Osteoblast (primary cell): Measurements from ENCODE around the gene TNFRSF12A. TPM values are rescaled to one million over a fixed set of nuclear protein-coding genes. Genes with fewer than 3 reads are reported as not detected.

Experiments
- DNase-seq: peaks from one replicate; pipeline ENCODE4 v3.0.0; 2011; ENCODE audit warnings: low spot score, mixed read lengths; ENCODE audit not compliant: insufficient read length; ENCODE audit errors: missing footprints
- H2AFZ ChIP-seq: 2 replicates; pipeline ENCODE4 v1.6.0; 2011; ENCODE audit warnings: mild to moderate bottlenecking, low read length
- H3K27ac ChIP-seq: 2 replicates; pipeline ENCODE4 v1.5.1; 2011; ENCODE audit warnings: mild to moderate bottlenecking, low read depth, low read length, moderate library complexity
- H3K27me3 ChIP-seq: 2 replicates; pipeline ENCODE4 v1.6.0; 2012; ENCODE audit warnings: mild to moderate bottlenecking, control low read depth, inconsistent platforms, low read length, moderate library complexity; ENCODE audit not compliant: insufficient read depth
- H3K36me3 ChIP-seq: 2 replicates; pipeline ENCODE4 v1.5.1; 2011; ENCODE audit warnings: mild to moderate bottlenecking, low read length, control low read depth, moderate library complexity; ENCODE audit not compliant: insufficient read depth
- H3K4me1 ChIP-seq: 2 replicates; pipeline ENCODE4 v1.5.1; 2011; ENCODE audit warnings: mild to moderate bottlenecking, low read length, control low read depth, moderate library complexity; ENCODE audit not compliant: insufficient read depth
- H3K4me2 ChIP-seq: 2 replicates; pipeline ENCODE4 v1.6.0; 2011; ENCODE audit warnings: mild to moderate bottlenecking, low read length; ENCODE audit not compliant: insufficient read depth
- H3K4me3 ChIP-seq: fragments of 200-600 bp; sonication (generic); 3 replicates; pipeline ENCODE4 v1.5.1; 2012; ENCODE audit warnings: mild to moderate bottlenecking, low read length, inconsistent platforms; ENCODE audit not compliant: insufficient read depth
- H3K79me2 ChIP-seq: 2 replicates; pipeline ENCODE4 v1.6.0; 2012; ENCODE audit warnings: mild to moderate bottlenecking, low read length, control low read depth, inconsistent platforms; ENCODE audit not compliant: insufficient read depth
- H3K9me3 ChIP-seq: 2 replicates; pipeline ENCODE4 v1.5.1; 2011; ENCODE audit warnings: low read depth, low read length, control low read depth
- H4K20me1 ChIP-seq: 2 replicates; pipeline ENCODE4 v1.6.0; 2012; ENCODE audit warnings: mild to moderate bottlenecking, low read length, control low read depth; ENCODE audit not compliant: insufficient read depth
- total RNA-seq: library from RNA; depleted of rRNA; stranded (reverse); fragments of >200 nt; gene quantifications from 2 replicates; pipeline ENCODE4 v1.2.3, GENCODE V29; 2012
- TF ChIP-seq, protein P1 (sequence below): IDR thresholded peaks from 2 replicates; pipeline ENCODE4 v1.5.1; 2011; ENCODE audit warnings: mild to moderate bottlenecking, low read depth, low read length, moderate library complexity; ENCODE audit errors: extremely low read depth

TNFRSF12A gene
- total RNA-seq, 1 donor: 143 TPM

DNA sequence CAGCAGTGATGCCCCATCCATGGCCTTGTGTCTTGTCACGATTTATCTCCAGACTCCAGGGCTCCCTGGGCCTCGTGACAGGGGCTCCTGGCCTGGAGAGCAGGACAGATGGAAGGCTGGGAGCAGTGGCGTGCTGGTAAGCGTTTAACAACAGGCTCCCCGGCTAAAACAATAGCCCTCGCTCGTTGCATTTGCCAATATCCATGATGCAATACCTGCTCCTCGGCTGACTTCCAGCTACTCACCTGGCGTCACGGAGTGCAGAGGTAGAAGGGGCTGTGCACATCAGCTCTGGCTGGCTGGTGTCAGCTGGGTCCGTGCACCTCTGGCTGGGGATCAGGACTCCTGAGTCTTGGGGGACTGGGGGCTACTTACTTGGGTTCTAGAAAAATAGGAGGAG, 18.1 kb downstream of the TNFRSF12A start:
- no peaks in the 10 kb centered on the region for H3K4me1 ChIP-seq

DNA sequence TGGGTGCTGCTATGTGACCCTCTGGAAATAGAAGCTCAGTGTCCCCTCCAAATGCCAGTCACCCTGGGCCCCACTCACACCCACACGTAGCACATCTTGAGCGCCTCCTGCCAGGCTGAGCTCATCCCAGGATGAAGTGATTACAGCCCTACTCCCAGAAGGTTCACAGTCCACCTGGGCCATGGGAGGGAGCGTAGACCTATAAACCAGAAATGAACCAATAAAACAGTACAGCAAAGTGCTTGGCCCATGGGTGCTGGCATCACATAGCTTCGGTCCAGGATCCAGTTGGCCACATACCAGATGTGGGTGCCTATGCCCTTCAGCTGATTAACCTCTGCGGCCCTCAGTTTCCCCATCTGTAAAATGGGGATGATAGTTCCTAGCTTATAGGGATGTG, 18.7 kb downstream of the TNFRSF12A start:
- no peak for DNase-seq
- Histone ChIP-seq H3K27ac (no peak overlapping the region), H3K9me3 (no peaks in the 10 kb centered on the region), H3K4me3 (no peak overlapping the region), H4K20me1 (no peaks in the 10 kb centered on the region), H3K27me3 (peaks cover 57% of the 10 kb centered on the region), H3K36me3 (no peaks in the 10 kb centered on the region), H3K4me1 (no peaks in the 10 kb centered on the region), H3K79me2 (no peaks in the 10 kb centered on the region), H3K4me2 (no peak overlapping the region), H2AFZ (no peak overlapping the region)
- TF ChIP-seq, protein P1, sequence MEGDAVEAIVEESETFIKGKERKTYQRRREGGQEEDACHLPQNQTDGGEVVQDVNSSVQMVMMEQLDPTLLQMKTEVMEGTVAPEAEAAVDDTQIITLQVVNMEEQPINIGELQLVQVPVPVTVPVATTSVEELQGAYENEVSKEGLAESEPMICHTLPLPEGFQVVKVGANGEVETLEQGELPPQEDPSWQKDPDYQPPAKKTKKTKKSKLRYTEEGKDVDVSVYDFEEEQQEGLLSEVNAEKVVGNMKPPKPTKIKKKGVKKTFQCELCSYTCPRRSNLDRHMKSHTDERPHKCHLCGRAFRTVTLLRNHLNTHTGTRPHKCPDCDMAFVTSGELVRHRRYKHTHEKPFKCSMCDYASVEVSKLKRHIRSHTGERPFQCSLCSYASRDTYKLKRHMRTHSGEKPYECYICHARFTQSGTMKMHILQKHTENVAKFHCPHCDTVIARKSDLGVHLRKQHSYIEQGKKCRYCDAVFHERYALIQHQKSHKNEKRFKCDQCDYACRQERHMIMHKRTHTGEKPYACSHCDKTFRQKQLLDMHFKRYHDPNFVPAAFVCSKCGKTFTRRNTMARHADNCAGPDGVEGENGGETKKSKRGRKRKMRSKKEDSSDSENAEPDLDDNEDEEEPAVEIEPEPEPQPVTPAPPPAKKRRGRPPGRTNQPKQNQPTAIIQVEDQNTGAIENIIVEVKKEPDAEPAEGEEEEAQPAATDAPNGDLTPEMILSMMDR: no peak

More for the DNA sequence above, 18.1 kb downstream of the TNFRSF12A start:
- Histone ChIP-seq H3K27ac (no peak overlapping the region), H3K4me3 (no peak overlapping the region), H3K36me3 (no peaks in the 10 kb centered on the region), H3K4me2 (no peak overlapping the region), H4K20me1 (no peaks in the 10 kb centered on the region), H3K27me3 (peaks cover 58% of the 10 kb centered on the region), H3K79me2 (no peaks in the 10 kb centered on the region), H3K9me3 (no peaks in the 10 kb centered on the region), H2AFZ (no peak overlapping the region)
- TF ChIP-seq, protein P1: no peak
- no peak for DNase-seq

DNA sequence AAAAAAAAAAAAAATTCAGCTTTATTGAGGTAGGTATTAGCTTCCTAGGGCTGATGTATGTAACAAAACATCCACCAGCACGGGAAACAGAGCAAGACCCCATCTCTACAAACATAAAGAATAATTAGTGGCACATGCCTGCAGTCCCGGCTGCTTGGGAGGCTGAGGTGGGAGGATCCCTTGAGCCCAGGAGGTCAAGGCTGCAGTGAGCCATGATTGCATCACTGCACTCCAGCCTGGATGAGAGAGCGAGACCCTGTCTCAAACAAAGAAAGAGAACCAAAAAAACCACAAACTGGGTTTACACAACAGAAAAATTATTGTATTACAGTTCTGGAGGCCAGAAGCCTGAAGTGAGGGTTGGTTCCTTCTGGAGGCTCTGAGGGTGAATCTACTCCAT, 22.2 kb downstream of the TNFRSF12A start:
- Histone ChIP-seq H3K36me3 (no peaks in the 10 kb centered on the region), H3K27me3 (peaks cover 58% of the 10 kb centered on the region), H3K4me2 (no peak overlapping the region), H3K27ac (no peak overlapping the region), H4K20me1 (no peaks in the 10 kb centered on the region), H3K4me3 (no peak overlapping the region), H3K79me2 (no peaks in the 10 kb centered on the region), H2AFZ (no peak overlapping the region), H3K4me1 (no peaks in the 10 kb centered on the region), H3K9me3 (no peaks in the 10 kb centered on the region)
- no peak for DNase-seq
- TF ChIP-seq, protein P1: no peak

DNA sequence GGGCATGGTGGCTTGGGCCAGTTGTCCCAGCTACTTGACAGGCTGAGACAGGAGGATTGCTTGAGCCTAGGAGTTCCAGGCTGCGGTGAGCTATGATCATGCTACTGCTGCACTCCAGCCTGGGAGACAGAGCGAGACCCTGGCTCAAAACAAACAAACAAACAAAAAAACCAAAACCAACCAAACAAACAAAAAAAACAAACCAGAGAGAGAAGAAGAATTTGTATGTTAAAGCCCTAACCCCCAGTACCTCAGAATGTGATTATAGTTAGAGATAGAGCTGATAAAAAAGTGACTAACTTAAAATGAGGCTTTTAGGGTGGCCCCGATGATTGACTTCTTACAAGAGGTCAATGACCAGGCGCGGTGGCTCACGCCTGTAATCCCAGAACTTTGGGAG, 24.5 kb downstream of the TNFRSF12A start:
- Histone ChIP-seq H3K4me1 (no peaks in the 10 kb centered on the region), H3K9me3 (no peaks in the 10 kb centered on the region), H3K4me3 (no peak overlapping the region), H3K36me3 (no peaks in the 10 kb centered on the region), H3K27me3 (peaks cover 59% of the 10 kb centered on the region), H4K20me1 (no peaks in the 10 kb centered on the region), H2AFZ (no peak overlapping the region), H3K4me2 (no peak overlapping the region), H3K27ac (no peak overlapping the region), H3K79me2 (no peaks in the 10 kb centered on the region)
- TF ChIP-seq, protein P1: no peak
- DNase-seq: no peak
